GM23248 (cell line): ENCODE data around the gene FRMPD4.

Experiments used
- EZH2 ChIP-seq: fragments of 200-600 bp; sonication (generic); IDR thresholded peaks from 2 replicates; pipeline ENCODE4 v1.6.1; 2018; ENCODE audit warnings: antibody characterized with exemption, mild to moderate bottlenecking; ENCODE audit not compliant: insufficient read depth, poor library complexity, severe bottlenecking
- EZH2phosphoT487 ChIP-seq: fragments of 200-600 bp; sonication (generic); IDR thresholded peaks from 2 replicates; pipeline ENCODE4 v1.6.1; 2018; ENCODE audit warnings: antibody characterized with exemption, moderate library complexity, mild to moderate bottlenecking, low read depth; ENCODE audit not compliant: insufficient read depth

DNA sequence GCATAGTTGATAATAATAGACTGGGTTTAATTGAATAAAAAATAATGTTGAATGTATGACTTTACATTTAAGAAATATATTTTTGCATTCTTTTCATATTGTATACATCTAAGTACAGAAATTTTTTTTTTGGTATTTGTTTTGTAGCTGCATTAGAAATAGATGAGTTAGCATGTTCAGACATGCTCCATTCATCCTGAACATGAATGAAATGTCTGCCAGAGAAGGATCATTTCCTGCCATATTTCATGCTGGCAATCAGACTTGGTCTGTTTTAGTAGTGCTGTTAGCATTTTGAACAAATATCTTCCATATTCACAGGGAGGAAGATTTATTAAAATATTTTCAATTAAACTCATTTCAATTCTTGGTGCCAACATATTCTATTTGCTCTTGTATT lies 98.9 kb downstream of the FRMPD4 start:
- TF ChIP-seq EZH2 (no peak), EZH2phosphoT487 (no peak)
